ENCODE data around the gene CACYBP.
A peak's percentile ranks its signal among the peaks of the same experiment; 100 is the strongest.

Gene CACYBP, protein sequence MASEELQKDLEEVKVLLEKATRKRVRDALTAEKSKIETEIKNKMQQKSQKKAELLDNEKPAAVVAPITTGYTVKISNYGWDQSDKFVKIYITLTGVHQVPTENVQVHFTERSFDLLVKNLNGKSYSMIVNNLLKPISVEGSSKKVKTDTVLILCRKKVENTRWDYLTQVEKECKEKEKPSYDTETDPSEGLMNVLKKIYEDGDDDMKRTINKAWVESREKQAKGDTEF

DNA sequence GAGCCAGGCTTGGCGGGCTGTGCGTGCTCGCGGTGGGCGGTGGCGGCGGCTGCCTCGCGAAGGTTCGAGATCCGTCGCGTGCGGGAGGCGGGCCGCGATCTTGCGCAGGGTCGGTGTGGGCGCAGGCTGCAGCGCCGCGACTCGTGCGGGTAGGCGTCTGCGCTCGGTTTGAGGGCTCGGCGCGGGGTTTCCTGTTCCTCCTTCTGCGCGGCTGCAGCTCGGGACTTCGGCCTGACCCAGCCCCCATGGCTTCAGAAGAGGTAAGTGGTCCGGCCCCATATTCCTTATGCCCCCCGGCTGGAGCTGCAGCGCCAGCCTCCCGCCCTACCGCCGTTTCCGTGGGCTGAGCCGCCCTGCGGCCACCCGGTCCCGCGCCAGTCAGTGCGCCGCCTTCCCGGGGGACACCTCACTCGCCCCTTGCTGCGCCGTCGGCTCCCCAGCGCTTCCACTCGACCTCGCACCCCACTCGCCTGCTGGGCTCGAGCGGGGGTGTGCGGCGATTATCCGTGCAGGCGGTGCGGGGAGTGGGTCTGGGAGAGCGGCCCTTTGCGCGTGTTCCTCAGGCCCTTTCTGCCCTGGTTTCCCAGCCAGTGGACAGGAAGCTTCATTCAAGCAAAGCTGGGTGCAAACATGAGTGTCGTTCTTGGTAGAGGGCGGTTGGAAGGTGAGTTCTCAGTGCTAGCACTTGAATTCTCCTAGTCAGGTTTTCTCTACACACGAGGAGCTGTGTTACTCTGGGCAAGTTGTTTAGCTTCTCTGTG, at the start of gene CACYBP:
CACYBP (plus strand) TSS at position 12 of the 761 bp plus-strand sequence; CDS start at position 246, 234 bp downstream.
- DNase-seq = peak; percentile 28

DNA sequence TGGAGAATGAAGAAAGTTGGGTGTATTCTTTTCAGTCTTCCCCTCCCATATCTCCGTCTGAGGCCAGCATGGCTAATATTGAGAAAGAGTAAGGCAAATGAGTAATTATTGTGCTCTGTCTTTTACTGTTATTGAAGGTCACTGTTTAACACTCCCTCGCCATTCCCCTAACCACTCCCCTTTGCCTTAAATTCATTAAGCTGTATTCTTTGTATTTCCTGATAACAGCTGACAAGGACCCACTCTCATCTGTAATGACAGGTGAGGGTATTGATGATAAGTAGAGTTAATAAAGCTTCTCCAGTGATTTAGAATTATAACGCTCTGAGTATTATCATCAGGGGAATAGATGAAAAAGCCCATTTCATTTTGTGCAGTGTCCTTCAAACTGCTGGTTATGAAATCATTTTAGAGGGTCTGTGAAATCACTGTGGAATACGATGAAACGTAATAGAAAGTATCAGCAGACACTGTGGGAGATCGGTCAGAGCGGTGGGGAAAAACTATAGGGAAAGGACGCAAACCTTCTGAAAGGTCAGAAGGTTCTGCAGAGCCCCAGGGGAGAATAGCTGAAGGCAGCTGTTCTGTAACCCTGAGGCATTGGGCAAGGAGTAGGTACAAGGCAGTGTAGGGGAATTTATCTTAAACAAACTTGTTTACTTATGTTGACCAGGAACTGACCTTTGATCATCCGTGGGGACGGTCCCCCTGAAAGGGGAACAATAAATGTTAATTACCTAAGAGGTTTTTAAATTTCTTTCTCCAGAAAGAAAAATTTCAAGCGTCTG, 46.3 kb upstream of the CACYBP start:
- DNase-seq = no peak

DNA sequence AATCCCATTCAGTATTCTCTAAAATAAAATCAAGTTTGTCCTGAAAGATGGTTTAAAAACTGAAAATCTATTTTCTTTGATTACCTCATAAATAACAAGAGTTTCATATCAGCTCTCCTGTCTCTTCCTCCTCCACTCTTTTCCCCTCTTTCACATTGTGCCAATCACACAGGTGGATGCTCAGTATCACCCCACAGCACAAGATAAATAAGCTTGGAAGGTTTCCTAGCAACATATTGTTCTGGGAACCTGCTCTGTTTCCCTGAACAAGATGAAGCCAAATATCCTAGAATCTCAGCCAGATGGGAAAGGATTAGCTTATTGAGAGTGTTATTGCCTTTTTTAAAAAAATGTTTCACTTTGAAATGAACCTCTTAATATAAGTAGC, 45.7 kb upstream of the CACYBP start:
- no peak for DNase-seq

DNA sequence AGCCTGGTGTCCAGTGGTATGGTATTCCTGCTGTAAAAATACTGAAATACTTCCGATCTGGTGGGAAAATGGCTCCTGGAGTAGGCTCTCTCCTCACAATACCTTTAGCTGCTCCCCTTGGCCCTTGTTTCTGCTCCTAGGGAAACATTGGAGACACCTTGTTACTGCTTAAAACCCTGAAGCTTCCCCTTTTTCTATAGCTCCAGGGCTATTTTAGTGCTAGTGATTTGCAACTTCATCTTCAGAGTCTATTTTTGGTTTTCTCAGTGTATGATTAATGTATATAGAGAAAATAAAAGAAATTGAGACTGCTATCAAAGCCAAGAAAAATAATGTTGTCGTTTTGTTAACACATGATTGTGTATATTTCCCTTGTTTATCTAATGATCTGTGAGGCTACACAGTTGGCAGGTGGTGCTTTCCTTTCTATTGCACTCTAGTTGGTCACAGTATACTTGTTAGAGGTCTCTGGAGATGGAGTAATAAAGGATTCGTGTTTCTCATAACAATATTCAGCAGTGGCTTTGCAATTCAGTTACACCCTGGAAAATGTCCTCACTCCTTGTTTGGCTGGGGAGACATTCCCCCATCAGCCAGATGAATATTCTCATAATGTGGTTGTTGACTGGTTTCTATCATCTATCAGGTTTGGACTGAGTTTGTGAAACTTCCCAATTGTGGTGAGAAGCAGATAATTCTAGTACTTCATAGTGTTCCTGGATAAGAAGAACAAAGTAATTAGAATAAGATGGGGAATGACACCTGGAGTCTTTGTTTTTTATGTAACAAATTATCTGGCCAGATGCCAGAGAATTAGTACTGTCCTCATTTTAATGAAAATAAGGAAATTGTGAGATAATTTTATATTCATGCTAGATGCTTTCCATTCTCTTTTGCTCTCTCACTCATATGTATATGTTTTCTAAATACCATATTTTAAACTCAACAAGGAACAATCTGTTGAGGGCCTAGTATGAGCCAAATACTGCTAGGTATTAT, 44.8 kb upstream of the CACYBP start:
- no peak for DNase-seq

DNA sequence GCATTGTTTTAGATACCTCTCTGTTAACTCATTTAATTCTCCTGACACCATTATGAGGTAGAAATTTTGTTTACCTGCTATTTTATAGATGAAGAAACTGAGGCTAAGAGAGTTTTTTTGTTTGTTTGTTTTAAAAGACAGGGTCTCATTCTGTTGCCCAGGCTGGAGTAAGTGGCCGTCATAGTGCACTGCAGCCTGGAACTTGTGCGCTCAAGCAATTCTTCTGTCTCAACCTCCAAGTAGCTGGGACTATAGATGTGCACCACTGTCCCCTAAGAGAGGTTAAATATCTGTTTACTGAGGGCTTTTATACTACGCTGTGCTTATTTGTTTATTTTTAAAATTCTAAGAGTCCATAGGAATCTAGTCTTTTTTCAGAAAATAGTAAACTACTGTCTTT, 43.7 kb upstream of the CACYBP start:
- DNase-seq = no peak

DNA sequence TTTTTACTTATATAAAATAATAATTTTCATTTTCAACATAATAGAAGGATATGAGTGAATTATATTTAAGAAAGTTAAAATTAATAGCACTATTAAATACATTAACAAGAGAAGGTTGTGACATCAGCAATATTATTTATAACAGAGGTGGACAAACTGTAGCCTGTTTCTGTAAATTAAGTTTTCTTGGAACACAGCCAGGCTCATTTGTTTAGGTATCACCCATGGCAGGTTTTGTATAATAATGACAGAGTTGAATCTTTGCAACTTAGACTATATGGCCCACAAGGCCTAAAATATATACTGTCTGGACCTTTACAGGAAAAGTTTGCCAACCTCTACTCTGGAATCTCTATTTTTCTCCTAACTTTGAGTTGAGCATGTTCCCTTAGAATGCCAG, 42.8 kb upstream of the CACYBP start:
- DNase-seq = no peak

DNA sequence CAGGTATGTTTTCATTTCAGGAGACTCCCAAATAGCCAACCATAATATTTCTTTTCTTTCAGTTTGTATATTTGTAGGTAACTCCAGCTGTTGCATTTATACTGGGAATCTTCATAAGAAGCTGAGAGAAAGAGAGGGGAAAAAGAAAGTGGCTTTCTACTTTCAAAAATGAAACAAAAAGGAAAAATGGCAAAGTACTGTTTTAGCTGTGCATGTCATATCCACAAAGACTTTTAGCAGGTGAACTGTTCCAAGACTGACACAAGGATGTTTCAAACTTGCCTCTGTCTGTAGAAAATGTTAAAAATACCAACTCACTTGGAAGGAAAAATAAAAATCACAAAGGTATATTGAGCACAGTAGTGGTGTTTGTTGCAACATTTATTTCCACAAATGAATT, 41.9 kb upstream of the CACYBP start:
- no peak for DNase-seq

DNA sequence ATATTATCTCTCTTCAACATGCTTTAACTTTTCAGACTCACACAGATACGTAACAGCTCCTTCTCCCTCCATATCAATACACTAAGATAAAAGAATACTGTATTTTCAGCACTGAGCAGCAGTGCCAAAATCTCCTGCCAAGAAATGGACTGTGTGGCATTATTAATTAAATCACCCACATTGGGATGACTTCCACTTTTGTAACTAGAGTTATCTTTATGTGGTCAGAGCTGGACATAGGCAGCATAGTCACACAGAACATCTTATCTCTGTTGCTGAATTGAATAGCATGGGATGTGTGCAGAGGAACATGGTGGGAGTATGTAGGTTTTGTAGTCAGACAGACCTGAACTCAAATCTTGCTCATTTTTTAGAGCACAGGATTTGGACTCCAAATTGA, 41.4 kb upstream of the CACYBP start:
- DNase-seq = no peak

DNA sequence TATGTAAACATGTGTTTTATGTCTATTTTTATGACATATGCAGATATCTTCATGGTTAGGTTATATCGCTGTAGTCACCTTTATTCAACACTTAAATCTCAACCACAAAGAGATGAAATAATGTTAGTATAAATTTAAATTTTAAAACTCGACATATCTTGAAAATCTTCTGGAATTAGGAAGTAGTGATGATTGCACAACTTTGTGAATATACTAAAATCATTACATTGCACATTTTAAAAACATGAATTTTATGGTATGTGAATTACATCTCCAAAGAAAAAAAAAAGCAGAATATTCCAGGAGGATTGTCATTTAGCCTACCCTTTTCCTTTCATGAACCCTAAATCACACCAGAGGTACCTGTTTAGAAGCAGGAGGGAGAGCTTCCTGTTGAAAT, 39.4 kb upstream of the CACYBP start:
- no peak for DNase-seq

DNA sequence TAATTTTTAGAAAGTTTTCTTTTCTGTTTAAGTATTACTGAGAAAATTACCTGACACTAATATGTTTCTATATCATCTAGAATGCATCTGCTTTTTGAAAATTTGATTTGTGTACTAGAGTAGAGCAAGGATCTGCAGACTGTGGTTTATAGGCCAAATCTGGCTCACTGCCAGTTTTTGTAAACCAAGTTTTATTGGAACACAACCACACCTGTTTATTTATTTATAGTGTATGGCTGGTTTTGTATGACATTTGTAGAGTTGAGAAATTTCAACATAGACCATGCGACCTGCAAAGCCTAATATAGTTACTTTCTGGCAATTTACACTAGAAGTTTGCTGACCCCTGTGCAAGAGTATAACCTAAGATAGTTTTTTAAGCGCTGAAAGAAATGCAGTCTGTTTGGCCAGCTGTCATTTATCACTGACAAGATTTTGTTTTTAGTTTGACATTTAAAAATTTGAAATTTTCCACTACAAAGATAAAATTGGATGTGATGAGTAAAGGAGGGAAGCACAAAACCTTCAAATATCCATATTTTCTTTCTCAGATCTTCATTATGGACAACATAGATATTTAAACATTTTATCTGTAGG, 36.1 kb upstream of the CACYBP start:
- DNase-seq = no peak

DNA sequence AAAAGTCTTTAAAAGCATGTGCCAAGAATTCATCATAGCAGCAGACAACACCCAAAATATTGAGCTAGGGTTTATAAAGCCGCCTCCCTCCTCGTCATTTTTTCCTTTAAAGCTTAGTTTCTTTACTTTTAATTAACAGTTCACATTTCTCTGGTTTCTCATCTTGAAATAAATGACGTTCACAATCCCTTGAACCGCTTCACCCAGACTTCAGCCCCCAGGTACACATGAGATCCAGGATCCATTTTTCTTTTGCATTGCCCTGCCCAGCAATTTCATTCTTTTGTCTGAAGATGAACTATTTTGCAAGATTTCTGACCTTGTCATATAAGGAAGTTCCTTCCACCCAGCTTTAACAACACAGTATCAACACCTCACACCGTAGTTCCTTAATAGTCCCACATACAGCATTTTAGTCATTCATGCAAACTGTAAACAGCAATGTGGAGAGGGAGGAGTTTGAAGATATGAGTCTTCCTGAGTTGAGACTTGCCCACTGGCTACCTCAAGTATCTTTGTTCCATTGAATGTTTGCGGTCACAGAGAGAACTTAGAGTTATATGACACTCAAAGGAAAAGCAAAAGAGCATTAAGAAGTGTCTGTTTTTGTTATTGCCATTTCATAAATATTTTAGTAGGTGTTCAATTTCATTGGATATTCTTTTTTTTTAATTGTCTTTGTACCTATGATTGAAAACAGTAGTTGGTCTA, 35.3 kb upstream of the CACYBP start:
- peak; percentile 15 for DNase-seq

DNA sequence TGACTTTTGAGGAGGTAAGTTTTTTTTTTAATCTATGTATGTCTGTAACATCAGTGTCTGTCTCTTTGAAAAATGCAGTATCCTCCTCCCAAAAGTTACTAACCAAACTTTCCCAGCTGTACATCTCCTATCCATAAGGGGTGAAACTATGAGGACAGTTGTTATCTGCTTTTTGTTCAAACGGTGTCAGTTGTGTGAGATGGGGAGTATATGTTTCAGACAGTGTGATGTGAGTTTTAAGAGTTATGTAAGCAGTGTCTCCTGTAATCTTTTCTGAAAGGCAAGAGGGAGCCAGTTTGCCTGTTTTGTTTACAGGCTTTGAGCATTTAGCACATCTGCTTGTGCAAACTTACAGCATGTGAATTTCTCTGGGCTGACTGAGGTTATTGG, 34.8 kb upstream of the CACYBP start:
- no peak for DNase-seq

DNA sequence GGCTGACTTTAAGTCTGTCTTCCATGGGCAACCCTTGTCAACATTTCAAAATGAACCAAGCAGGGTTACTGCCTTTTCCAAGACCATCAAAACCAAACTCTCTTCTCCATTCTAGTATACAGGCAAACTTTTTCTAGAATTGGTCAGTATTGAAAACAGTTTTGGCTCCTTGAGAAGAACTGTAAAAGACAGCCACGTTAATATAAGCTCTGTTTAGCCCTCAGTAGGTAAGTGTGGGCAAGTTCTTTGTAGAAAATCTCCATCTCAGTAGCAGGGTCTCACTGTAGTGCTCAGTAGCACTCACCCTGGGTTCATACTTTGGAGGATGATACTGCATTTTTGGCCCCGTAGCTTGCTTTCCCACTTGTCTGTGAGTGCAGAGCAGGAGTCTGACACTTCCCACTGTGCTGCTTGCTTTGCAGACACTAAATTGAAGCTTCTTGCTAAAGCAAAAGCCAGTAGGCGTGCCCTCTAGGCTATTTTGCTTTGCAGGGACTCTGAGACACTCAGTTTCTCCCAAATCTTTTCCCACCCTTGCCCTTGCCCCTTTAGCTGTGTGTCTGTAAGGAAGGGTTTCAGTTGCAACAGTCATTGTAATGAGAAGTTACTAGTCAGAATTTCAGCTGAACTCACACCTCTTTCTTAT, 34.3 kb upstream of the CACYBP start:
- DNase-seq = peak; percentile 27

DNA sequence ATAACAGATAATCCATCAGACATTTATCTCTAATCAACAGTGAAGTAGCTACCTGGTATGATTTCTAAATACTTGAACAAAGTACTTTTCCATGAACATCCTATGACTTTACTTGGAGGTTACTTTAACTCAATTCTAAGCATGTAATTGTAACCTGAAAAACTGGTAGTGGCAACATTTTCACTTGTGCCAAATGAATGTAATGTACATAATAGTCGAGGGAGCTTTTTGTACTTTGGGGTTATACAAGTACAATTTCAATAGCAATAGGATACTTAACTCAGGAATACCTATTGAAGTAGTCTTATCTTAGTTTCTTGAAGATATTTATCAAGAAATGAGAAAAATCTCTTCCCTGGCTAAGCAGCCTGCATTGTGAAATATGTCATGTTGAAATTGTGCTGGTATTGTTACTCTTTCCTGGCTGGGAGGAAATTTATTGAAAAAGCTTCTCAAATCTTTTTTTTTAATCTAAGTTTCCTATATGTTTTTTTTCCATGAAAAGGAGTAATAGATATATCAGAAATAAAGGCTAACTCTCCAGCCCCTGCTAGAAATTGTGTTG, 33.7 kb upstream of the CACYBP start:
- DNase-seq = no peak

DNA sequence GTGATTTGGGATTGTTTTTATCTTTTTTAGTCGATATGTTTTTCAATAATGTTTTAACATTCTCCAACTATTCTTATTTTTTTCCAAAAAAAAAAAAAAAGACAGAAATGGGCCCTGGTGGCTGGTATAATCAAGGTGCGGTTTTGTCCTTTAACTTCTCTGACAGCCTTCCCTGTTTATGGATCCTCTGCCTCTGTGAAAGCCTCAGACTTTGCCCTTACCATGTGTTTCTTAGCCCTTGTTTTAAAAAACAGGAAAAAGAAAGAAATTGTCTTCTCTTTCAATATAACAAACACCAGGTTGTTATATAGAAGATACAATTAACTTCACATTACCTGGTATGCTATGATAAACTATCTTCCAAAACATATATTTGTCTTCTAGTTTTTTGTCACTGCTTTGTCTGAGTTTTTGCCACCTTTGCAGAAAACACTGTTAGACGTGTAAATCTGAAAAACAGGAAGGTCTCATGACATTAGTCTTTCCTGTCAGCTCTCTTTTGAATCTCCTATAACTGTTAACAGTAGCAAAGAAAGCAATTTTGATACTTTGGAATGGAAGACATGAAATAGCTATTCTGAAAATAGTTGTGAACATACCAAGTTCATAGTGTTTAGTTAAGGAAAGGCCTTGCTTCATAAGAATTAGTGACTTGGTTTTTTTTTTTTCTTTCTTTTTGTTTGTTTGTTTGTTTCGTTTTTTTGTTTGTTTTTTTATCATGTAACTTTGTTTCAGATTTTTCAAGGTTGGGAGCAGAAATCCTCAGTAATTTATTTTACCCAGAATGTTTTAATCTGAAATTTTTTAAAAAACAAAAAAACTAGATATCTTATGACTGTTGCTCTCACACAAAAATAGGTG, 31.7 kb upstream of the CACYBP start:
- DNase-seq = no peak

DNA sequence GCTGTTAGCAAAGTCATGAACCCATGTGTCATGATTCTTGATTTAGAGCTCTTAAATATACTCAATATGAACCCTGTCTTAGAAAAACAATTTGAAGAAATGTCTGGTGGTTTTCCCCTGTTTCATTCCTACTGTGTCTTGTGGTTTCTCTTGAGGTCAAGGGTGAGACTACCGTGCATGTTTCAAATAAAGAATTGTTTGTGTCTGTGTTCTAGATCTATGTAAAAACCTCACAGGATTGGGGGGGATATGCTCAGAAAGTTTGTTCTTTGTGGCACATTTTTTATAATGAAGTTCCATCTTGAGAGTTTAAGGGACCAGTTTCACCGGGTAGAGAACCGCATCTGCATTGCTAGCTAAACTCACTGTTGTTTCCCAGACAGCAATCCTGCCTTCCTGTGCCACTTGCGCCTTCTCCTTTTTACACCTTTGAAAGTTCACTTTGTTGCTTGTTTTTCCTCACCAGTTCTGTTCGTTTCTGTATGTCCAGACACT, 30.9 kb upstream of the CACYBP start:
- DNase-seq = peak; percentile 4

DNA sequence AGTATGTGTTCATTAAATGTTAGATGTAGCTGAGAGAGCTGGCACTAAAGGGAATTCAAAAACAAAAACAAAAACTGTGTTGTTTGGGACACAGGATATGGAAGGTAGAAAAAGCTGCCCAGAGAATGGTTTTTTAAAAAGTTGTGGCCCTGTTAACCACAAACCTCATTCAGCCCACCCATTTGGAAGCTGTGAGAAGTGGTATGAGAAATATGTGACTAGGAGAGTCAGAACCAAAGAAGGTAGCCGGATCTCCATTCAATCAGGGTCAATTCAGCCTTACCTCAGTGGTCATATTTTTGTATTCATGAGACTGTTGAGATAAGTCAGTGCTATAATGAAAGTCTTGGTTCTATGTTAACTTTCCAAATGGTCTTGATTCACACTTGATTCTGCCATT, 29.8 kb upstream of the CACYBP start:
- no peak for DNase-seq

DNA sequence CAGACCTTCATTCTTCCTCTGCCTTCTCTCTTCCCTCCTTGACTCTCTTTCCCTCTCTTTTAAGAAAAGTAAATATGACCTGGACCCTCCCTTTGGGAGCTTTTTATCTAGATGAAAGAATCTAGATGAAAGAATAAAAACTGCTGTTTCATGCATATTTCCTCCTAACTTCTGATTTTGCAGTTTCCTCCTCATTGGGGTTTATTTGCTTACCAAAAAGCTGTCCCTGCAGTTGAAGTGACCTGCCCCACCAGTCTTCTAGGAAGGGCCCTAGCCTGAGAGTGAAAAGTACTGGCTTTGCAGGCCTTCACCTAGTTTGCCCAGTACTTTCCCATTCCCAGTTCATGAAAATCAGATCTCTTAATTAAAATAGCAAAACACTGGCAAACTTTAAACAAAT, 28.3 kb upstream of the CACYBP start:
- no peak for DNase-seq

DNA sequence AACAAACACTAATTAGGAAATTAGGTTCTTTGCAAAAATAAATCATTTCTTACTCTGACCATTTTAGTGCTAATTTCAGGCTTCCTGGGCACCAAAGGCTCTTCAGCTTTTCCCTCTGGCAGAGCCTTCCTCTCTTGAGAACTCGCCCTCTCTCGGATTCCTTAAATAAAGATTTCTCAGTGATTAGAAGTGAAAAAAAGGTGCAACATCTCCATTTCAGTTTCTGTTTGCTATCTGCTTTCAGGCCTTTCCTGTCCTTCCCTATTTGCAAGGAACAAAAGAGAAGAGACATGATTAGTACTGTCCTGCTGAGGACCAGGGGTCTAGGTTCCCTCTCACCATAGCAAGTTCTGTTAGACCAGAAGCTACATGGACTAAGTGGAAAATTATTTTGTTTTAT, 27.8 kb upstream of the CACYBP start:
- no peak for DNase-seq

DNA sequence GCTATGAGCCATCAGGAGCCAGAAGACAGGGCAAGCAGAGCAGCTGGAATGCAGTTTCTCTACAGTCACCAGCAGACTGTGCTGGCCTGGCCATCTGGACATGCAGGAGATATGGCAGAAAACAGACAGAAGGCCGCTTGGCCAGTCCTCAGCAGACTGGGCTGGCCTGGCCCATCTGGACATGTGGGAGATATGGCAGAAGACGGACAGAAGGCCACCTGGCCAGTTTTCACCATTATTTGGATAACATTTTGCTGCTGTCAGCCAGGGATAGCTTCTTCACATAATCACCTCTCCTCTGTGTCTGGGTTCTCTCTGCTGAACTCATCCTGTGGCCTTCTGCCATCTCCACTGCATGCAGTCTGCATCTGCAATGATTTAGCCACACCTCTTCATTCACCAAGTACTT, 25.0 kb upstream of the CACYBP start:
- DNase-seq = no peak

All from activated CD4-positive, alpha-beta T cell treated with anti-CD3 and anti-CD28 coated beads, Interleukin-2, amount 50 U/mL, for 1 hour (primary cell).